Fibroblast of pulmonary artery (primary cell): ENCODE measurements around the gene CAMK1.

Experiments
- DNase-seq: peaks from one replicate; pipeline ENCODE4 v3.0.0-alpha.2; 2010; ENCODE audit warnings: low read depth
- H3K4me3 ChIP-seq: replicated peaks from 2 replicates; pipeline ENCODE4 v1.5.1; 2011; ENCODE audit warnings: low read depth, mild to moderate bottlenecking, control low read depth, low read length, moderate library complexity
- TF ChIP-seq, protein P1 (sequence below): IDR thresholded peaks from 2 replicates; pipeline ENCODE4 v1.5.1; 2011; ENCODE audit warnings: mild to moderate bottlenecking, control low read depth, low read length, inconsistent platforms; ENCODE audit errors: missing control alignments

Gene CAMK1

DNA sequence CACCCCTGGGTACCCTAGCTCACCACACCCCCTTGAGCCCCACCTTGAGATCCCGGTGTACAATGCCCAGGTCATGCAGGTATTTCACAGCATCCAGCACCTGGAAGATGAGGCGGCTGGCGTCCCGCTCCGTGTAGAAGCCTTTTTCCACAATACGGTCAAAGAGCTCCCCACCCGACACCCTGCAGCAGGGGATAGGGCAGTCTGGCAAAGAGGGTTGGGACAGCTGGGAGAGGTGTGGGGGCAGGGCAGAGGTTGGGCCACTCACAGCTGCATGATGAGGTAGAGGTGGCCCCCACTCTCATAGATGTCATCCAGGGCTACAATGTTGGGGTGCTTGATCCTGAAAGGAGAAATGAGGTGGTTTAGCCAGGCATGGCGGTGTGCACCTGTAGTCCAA lies 6.9 kb downstream of the CAMK1 start:
- TF ChIP-seq, protein P1, sequence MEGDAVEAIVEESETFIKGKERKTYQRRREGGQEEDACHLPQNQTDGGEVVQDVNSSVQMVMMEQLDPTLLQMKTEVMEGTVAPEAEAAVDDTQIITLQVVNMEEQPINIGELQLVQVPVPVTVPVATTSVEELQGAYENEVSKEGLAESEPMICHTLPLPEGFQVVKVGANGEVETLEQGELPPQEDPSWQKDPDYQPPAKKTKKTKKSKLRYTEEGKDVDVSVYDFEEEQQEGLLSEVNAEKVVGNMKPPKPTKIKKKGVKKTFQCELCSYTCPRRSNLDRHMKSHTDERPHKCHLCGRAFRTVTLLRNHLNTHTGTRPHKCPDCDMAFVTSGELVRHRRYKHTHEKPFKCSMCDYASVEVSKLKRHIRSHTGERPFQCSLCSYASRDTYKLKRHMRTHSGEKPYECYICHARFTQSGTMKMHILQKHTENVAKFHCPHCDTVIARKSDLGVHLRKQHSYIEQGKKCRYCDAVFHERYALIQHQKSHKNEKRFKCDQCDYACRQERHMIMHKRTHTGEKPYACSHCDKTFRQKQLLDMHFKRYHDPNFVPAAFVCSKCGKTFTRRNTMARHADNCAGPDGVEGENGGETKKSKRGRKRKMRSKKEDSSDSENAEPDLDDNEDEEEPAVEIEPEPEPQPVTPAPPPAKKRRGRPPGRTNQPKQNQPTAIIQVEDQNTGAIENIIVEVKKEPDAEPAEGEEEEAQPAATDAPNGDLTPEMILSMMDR: no peak
- no peak overlapping the region for H3K4me3 ChIP-seq
- no peak for DNase-seq

GRCh38 chr3:9761919-9762318 lies 7.8 kb downstream of the CAMK1 start:
- H3K4me3 ChIP-seq: no peak overlapping the region
- TF ChIP-seq, protein P1: no peak
- no peak for DNase-seq

DNA sequence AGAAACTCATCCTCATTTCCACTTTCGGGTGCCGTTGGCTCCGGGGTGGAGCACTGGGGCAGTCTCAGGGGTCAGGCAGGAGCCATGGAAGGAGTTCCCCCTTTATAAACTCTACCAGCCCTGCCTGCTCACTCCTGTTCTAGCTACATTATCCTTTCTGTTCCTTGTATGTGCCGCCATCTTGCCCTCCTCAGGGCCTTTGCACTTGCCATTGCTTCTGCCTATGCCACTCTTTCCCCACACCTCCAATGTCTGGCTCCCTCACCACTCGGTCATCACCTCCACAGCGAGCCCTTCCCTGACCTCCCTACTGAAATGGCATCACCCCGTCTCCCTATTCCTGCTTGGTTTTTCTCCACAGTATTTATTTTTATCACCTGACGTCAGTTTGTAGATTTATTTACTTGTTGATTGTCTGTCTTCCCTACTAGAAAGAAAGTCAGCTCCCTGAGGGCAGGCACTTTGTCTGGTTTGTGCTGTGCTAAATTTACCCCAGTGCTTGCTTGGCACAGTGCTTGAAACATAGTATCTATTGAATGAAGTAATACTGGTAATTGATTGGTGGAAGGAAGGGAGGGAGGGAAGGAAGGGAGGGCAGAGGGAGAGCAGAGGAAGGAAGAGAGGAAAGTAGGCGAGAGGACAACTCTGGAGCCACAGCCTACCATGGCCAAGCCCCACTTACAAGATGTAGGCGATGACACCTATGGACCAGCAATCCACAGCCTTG lies 8.8 kb downstream of the CAMK1 start:
- TF ChIP-seq, protein P1: no peak
- no peak overlapping the region for H3K4me3 ChIP-seq

GRCh38 chr3:9757427-9757826 lies 12.3 kb downstream of the CAMK1 start:
- DNase-seq: no peak
- TF ChIP-seq, protein P1: no peak
- no peak overlapping the region for H3K4me3 ChIP-seq

More for the DNA sequence above, 8.8 kb downstream of the CAMK1 start:
- no peak for DNase-seq

- H3K4me3 ChIP-seq: no peak overlapping the region
- TF ChIP-seq, protein P1: no peak
- DNase-seq: no peak
Measured at GRCh38 chr3:9754678-9755077, 15.1 kb downstream of the CAMK1 start.

GRCh38 chr3:9750556-9751411 lies 19.0 kb downstream of the CAMK1 start:
- no peak for DNase-seq
- TF ChIP-seq, protein P1: no peak

More at GRCh38 chr3:9750556-9751411, 19.0 kb downstream of the CAMK1 start:
- H3K4me3 ChIP-seq: peak overlapping the region; percentile 68
